Fibroblast of lung (primary cell): ENCODE results near the gene LMOD3.

Experiments
- CTCF ChIP-seq, 2 donors: IDR thresholded peaks in 1 of 2; conservative IDR thresholded peaks in 1 of 2; 1 replicate in 1 of 2; 2 replicates in 1 of 2; pipeline ENCODE4 v1.5.1; 2011 to 2012; ENCODE audit warnings: low read length in 2 of 2, control low read depth in 1 of 2, inconsistent platforms in 1 of 2, low read depth in 1 of 2, mild to moderate bottlenecking in 1 of 2
- EZH2 ChIP-seq: IDR thresholded peaks from 2 replicates; pipeline ENCODE4 v1.5.1; 2012; ENCODE audit warnings: low read length, control low read depth, mild to moderate bottlenecking; ENCODE audit errors: missing control alignments

GRCh38 chr3:69120879-69121464 is 1.4 kb downstream of the LMOD3 start:
- TF ChIP-seq CTCF (conservative IDR thresholded peaks at IDR 0.05 in 1 of 2, IDR thresholded peaks at IDR 0.05 in 1 of 2; ENCODE audit: low read depth in 1 of 2, low read length in 2 of 2), result peak; percentile 99
- TF ChIP-seq EZH2, result no peak
